GM23338 (cell line): ENCODE measurements around the gene NRP1. TPM values are rescaled to one million over a fixed set of nuclear protein-coding genes. Genes with fewer than 3 reads are reported as not detected.

Experiments
- ATAC-seq: fragments of 200-7000 bp; cut with Tn5 transposase; 3 replicates; pipeline ENCODE4 v1.9.1; 2020
- DNase-seq: peaks from one replicate; pipeline ENCODE4 v3.0.0-alpha.2; 2015; ENCODE audit warnings: low spot score
- H2AFZ ChIP-seq: fragments of 200-600 bp; sonication (generic); 2 replicates; pipeline ENCODE4 v1.8.0; 2016; ENCODE audit warnings: antibody characterized with exemption, mild to moderate bottlenecking, moderate library complexity
- H3F3A ChIP-seq: fragments of 200-600 bp; sonication (generic); replicated peaks from 2 replicates; pipeline ENCODE4 v1.8.0; 2017; ENCODE audit warnings: antibody characterized with exemption, mixed run types, low read depth
- H3K27ac ChIP-seq: fragments of 200-600 bp; sonication (generic); 2 replicates; pipeline ENCODE4 v1.6.1; 2016; ENCODE audit warnings: low read depth
- H3K27me3 ChIP-seq: fragments of 200-600 bp; sonication (generic); 2 replicates; pipeline ENCODE4 v1.8.0; 2016; ENCODE audit warnings: mild to moderate bottlenecking, mixed run types, moderate library complexity; ENCODE audit not compliant: insufficient read depth
- H3K36me3 ChIP-seq: fragments of 200-600 bp; sonication (generic); 2 replicates; pipeline ENCODE4 v1.8.0; 2016; ENCODE audit warnings: mild to moderate bottlenecking; ENCODE audit not compliant: insufficient read depth
- H3K4me1 ChIP-seq: fragments of 200-600 bp; sonication (generic); 2 replicates; pipeline ENCODE4 v1.8.0; 2016; ENCODE audit warnings: mild to moderate bottlenecking, moderate library complexity; ENCODE audit not compliant: insufficient read depth
- H3K4me2 ChIP-seq: fragments of 200-600 bp; sonication (generic); 2 replicates; pipeline ENCODE4 v1.7.1; 2017; ENCODE audit warnings: mixed run types
- H3K4me3 ChIP-seq: fragments of 200-600 bp; sonication (generic); 2 replicates; pipeline ENCODE4 v1.6.1; 2016; ENCODE audit warnings: mixed run types
- H3K79me2 ChIP-seq: fragments of 200-600 bp; sonication (generic); replicated peaks from 2 replicates; pipeline ENCODE4 v1.8.0; 2017; ENCODE audit warnings: mild to moderate bottlenecking; ENCODE audit not compliant: insufficient read depth
- H3K9me2 ChIP-seq: fragments of 200-600 bp; sonication (generic); 2 replicates; pipeline ENCODE4 v1.8.0; 2017; ENCODE audit not compliant: insufficient read depth
- H4K20me1 ChIP-seq: fragments of 200-600 bp; sonication (generic); replicated peaks from 2 replicates; pipeline ENCODE4 v1.8.0; 2017; ENCODE audit warnings: mild to moderate bottlenecking; ENCODE audit not compliant: insufficient read depth
- H3K27ac Mint-ChIP-seq: 2 replicates; pipeline ENCODE4 v1.8.0; 2020; ENCODE audit warnings: inconsistent platforms, mild to moderate bottlenecking, moderate library complexity, mixed read lengths
- H3K27me3 Mint-ChIP-seq: 3 replicates; pipeline ENCODE4 v1.8.0; 2022; ENCODE audit warnings: low read depth, mild to moderate bottlenecking, moderate library complexity, mixed read lengths, inconsistent platforms; ENCODE audit not compliant: insufficient read depth, poor library complexity
- H3K36me3 Mint-ChIP-seq: 3 replicates; pipeline ENCODE4 v1.8.0; 2021; ENCODE audit warnings: low read depth, mild to moderate bottlenecking, inconsistent platforms, moderate library complexity, mixed read lengths
- H3K4me1 Mint-ChIP-seq: 3 replicates; pipeline ENCODE4 v1.8.0; 2020; ENCODE audit warnings: mild to moderate bottlenecking, inconsistent platforms, mixed read lengths
- H3K4me3 Mint-ChIP-seq: 3 replicates; pipeline ENCODE4 v1.8.0; 2021; ENCODE audit warnings: moderate library complexity, mild to moderate bottlenecking, inconsistent platforms, mixed read lengths
- H3K9me3 Mint-ChIP-seq: 3 replicates; pipeline ENCODE4 v1.8.0; 2020; ENCODE audit warnings: moderate library complexity, mild to moderate bottlenecking, inconsistent platforms, mixed read lengths
- CTCF ChIP-seq, 2 experiments: fragments of 200-600 bp in 1 of 2; sonication (generic) in 1 of 2; conservative IDR thresholded peaks; 2 replicates each; pipeline versions ENCODE4 v1.5.1 to v1.6.1; 2016 to 2017; ENCODE audit warnings: antibody characterized with exemption in 2 of 2, low read depth in 2 of 2, mild to moderate bottlenecking in 2 of 2, moderate library complexity in 1 of 2
- ETS1 ChIP-seq: IDR thresholded peaks from 2 replicates; pipeline ENCODE4 v1.6.1; 2016; ENCODE audit warnings: antibody characterized with exemption
- EZH2 ChIP-seq: fragments of 200-600 bp; sonication (generic); IDR thresholded peaks from one replicate; pipeline ENCODE4 v1.8.0; 2017; ENCODE audit warnings: antibody characterized with exemption, mild to moderate bottlenecking, low read depth; ENCODE audit not compliant: unreplicated experiment
- EZH2phosphoT487 ChIP-seq: fragments of 200-600 bp; sonication (generic); IDR thresholded peaks from one replicate; pipeline ENCODE4 v1.8.1; 2018; ENCODE audit warnings: antibody characterized with exemption; ENCODE audit not compliant: unreplicated experiment
- JUNB ChIP-seq: IDR thresholded peaks from one replicate; pipeline ENCODE4 v1.6.1; 2016; ENCODE audit warnings: antibody characterized with exemption; ENCODE audit not compliant: unreplicated experiment
- NANOG ChIP-seq: IDR thresholded peaks from 2 replicates; pipeline ENCODE4 v1.6.1; 2016; ENCODE audit warnings: antibody characterized with exemption, borderline replicate concordance
- POLR2AphosphoS5 ChIP-seq: IDR thresholded peaks from 2 replicates; pipeline ENCODE4 v1.6.1; 2016; ENCODE audit warnings: antibody characterized with exemption, low read depth
- REST ChIP-seq: IDR thresholded peaks from one replicate; pipeline ENCODE4 v1.6.1; 2018; ENCODE audit warnings: antibody characterized with exemption; ENCODE audit not compliant: unreplicated experiment
- STAT1 ChIP-seq: IDR thresholded peaks from one replicate; pipeline ENCODE4 v1.6.1; 2016; ENCODE audit warnings: antibody characterized with exemption; ENCODE audit not compliant: unreplicated experiment
- ZNF114 ChIP-seq: fragments of 250-450 bp; sonication (Bioruptor Pico); IDR thresholded peaks from 2 replicates; pipeline ENCODE4 v1.5.0; 2020; ENCODE audit warnings: mild to moderate bottlenecking, moderate library complexity
- ZNF331 ChIP-seq: fragments of 250-450 bp; sonication (Bioruptor Pico); IDR thresholded peaks from 2 replicates; pipeline ENCODE4 v1.5.0; 2020; ENCODE audit warnings: low read depth, mild to moderate bottlenecking, moderate library complexity
- polyA plus RNA-seq: library from polyadenylated mRNA; unstranded; fragments of >200 nt; fragmentation: Nextera tagmentation; extraction: Ambion mirVana; gene quantifications from 2 replicates; pipeline ENCODE4 v1.2.1, GENCODE V29; 2016
- total RNA-seq: library from RNA; depleted of rRNA; stranded (reverse); fragments of >200 nt; shearing (Covaris generic); gene quantifications from 2 replicates; pipeline ENCODE4 v1.2.3, GENCODE V29; 2014

The NRP1 gene
- total and polyA plus RNA-seq, 2 experiments from 2014 or later: 2.9 to 3.5 TPM

- H3K9me2 ChIP-seq: 0 out of 2 replicates have a peak, but pooled peaks cover 5% of the 10 kb centered on the region
- no peaks in the 10 kb centered on the region for H3K4me1 Mint-ChIP-seq
- no peak overlapping the region for H3K4me2 ChIP-seq
- no peaks in the 10 kb centered on the region for H3K27me3 ChIP-seq
- no peaks in the 10 kb centered on the region for H3K27me3 Mint-ChIP-seq
- H3F3A ChIP-seq: no peaks in the 10 kb centered on the region
- H3K4me3 ChIP-seq: no peak overlapping the region
- H4K20me1 ChIP-seq: no peaks in the 10 kb centered on the region
- no peaks in the 10 kb centered on the region for H3K36me3 Mint-ChIP-seq
- no peak for TF ChIP-seq EZH2phosphoT487
- no peak for TF ChIP-seq EZH2
- TF ChIP-seq ETS1: no peak
- TF ChIP-seq STAT1: no peak
- TF ChIP-seq JUNB: no peak
- no peak for TF ChIP-seq CTCF (conservative IDR thresholded peaks at IDR 0.05; ENCODE audit: low read depth in 2 of 2)
- no peak for TF ChIP-seq REST
- no peak for TF ChIP-seq POLR2AphosphoS5
- no peak for TF ChIP-seq ZNF114 (CRISPR knock-in tag)
- no peak for TF ChIP-seq ZNF331 (CRISPR knock-in tag)
- no peak for TF ChIP-seq NANOG
- H3K27ac Mint-ChIP-seq: no peak overlapping the region
- no peak overlapping the region for H3K4me3 Mint-ChIP-seq
- H3K79me2 ChIP-seq: no peaks in the 10 kb centered on the region
- no peak overlapping the region; the same call in 1 of the 2 replicates for H2AFZ ChIP-seq
- DNase-seq: no peak
- H3K36me3 ChIP-seq: no peaks in the 10 kb centered on the region
- no peak for ATAC-seq
- H3K4me1 ChIP-seq: no peaks in the 10 kb centered on the region
- H3K27ac ChIP-seq: no peak overlapping the region
- H3K9me3 Mint-ChIP-seq: no peaks in the 10 kb centered on the region
Observed at GRCh38 chr10:33352615-33353014, 18.1 kb upstream of the NRP1 start.
